ENCODE data around the gene LYG1.
"Not testable (repeated sequence)": the region's sequence is repeated elsewhere in the genome, so short reads cannot be mapped to it uniquely, and the experiment has no call there.

The LYG1 gene

DNA sequence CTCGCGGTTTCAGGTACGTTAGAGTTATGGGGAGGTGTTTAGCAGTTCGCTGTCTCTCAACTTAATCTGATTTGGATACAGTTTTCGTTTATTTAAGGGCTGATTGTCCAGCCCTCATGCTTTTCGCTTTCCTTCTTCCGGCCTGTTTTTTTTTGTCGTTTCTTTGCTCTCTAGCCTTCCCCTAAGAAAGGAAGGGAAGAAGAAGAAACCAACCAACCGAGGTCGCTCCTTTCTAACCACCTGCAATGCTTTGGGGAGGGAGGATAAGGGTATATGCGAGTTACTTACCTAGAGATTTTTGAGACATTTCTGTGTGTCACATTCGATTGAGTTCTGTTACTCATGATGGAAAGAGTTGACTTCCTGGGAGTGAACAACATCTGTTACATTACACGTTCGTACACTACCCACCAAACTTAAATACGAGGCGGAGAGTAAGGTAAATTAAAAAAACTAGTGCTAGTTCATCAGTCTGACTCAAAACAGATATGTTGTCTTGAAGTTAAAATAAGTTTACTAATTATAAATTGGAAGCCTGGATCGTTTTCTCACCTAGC lies 37.1 kb upstream of the LYG1 start:
- in situ Hi-C loops (cut with HindIII; ENCODE audit: low pct_ligation_motif_present, low sequenced_read_pairs) = no loop called here
- Histone ChIP-seq H3K36me3 (replicated peaks) (no peaks in the 10 kb centered on the region), H3K27me3 (replicated peaks) (no peaks in the 10 kb centered on the region), H3K27ac (peak overlapping the region; percentile 75), H3K4me3 (ENCODE audit: low read depth, low read length) (peak overlapping the region; percentile 89)
- TF ChIP-seq, protein P1, sequence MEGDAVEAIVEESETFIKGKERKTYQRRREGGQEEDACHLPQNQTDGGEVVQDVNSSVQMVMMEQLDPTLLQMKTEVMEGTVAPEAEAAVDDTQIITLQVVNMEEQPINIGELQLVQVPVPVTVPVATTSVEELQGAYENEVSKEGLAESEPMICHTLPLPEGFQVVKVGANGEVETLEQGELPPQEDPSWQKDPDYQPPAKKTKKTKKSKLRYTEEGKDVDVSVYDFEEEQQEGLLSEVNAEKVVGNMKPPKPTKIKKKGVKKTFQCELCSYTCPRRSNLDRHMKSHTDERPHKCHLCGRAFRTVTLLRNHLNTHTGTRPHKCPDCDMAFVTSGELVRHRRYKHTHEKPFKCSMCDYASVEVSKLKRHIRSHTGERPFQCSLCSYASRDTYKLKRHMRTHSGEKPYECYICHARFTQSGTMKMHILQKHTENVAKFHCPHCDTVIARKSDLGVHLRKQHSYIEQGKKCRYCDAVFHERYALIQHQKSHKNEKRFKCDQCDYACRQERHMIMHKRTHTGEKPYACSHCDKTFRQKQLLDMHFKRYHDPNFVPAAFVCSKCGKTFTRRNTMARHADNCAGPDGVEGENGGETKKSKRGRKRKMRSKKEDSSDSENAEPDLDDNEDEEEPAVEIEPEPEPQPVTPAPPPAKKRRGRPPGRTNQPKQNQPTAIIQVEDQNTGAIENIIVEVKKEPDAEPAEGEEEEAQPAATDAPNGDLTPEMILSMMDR (IDR thresholded peaks at IDR 0.05; ENCODE audit: low read depth, low read length, missing control alignments) = no peak
- no peak for DNase-seq

DNA sequence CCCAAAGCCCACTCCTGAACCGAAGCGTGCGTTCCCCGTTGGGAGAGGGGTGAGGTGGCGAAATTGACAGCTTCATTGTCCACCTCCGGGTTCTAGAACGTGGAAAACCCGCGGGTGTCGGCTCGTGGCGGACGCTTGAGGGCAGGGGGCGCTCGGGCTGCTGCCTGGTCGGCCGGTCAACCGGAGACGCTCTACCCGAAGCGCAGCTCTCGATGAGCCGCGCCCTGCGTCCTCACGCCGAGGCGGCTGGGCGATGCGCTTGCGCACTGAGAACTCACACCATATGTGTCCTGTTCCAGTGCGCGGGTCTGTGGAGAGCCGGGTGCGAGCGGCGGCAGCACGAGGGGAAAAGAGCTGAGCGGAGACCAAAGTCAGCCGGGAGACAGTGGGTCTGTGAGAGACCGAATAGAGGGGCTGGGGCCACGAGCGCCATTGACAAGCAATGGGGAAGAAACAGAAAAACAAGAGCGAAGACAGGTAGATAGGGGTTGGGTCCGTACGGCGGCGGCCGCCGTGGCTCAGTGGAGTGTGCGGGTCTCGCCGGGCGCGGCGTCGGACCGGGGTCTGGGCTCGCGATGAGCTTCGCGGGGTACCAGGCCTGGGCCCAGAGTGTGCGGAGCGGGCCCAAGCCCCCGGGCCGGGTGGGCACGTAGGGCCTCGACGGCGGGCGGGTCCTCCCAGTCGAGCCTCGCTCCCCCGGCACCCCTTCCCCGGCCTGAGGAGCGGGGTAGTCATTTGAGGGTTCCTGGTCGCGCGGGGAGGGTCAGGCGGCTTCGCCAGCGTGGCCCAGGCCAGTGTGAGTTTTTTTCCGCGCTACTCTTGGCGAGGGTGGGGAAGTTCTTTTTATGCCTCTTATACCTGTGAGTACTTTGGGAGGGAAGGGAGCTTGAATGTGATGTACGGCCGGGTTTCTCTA lies 36.4 kb upstream of the LYG1 start, which contains the start of gene EIF5B:
Gene EIF5B, plus strand, starts transcription at position 277 of the 916 bp plus-strand sequence. Its CDS starts 166 bp downstream, at position 443.
- TF ChIP-seq, protein P1 (IDR thresholded peaks at IDR 0.05; ENCODE audit: low read depth, low read length, missing control alignments) = peak; percentile 72
- in situ Hi-C loops (cut with HindIII; ENCODE audit: low pct_ligation_motif_present, low sequenced_read_pairs) = no loop called here
- peak; percentile 96 for DNase-seq
- H3K4me3 ChIP-seq (ENCODE audit: low read depth, low read length) = peak within 1 kb of the TSS; percentile 99
- peak within 1 kb of the TSS; percentile 85 for H3K27ac ChIP-seq
- H3K27me3 ChIP-seq (replicated peaks) = no peaks in the 10 kb centered on the region
- peaks cover 6% of the 10 kb centered on the region for H3K36me3 ChIP-seq (replicated peaks)

DNA sequence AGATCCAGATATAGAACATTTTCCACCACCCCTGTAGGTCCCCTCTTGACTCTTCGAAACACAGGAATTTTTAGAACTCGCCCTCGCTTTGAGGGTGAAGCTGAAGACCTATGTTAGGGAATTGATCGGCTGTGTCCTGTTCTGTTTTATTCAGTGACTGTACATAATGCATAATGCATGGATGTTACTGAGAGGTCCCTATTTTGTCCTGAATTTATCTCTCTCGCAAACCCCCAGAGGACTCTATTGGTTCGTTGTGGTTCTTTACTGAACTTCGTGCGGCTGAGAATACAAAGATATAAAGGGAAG lies 35.8 kb upstream of the LYG1 start:
- peaks cover 12% of the 10 kb centered on the region for H3K36me3 ChIP-seq (replicated peaks)
- in situ Hi-C loops (cut with HindIII; ENCODE audit: low pct_ligation_motif_present, low sequenced_read_pairs) = no loop called here

DNA sequence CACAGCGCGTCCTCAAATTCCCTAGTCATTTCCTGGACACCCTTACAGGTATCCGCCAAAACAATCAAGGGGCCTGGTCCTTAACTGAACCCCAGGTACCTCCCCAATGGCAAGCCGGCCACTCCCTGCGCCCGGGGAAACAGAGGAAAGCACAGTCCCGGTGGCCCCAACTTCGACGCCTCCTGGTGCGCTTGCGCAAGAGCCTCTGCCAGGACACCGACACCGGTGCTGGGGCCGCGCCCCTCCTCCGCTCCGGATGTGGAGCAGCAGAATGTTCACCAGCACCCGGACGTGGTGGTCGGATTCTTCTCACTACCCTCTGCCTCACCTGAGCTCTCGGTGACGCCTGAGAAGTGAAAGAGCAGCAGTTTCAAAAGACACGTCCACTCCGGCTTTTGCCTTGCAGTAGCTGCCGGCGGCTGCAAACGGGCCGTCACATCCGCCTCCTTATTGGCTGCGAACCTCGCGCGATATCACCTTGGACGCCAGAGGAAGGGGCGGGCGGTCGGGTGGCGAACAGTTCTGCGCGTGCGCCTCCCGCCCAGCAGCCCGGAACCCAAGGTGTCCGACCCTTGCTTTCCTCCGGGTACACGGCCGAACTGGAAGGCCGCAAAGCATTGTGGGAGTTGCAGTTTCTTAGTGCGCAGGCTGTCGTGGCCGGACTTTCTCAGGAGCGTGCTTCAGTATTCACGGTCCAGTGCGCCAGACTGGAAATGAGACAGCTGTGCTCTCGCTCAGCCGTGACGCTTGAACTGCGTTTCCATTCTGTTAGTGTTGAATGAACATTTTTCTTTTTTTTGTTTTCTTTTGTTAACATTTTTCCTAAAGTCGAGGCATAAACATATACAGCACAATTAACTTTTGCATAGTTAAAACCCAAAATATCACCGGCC lies 35.2 kb upstream of the LYG1 start, which contains the start of gene TXNDC9:
Gene TXNDC9, minus strand, starts transcription at position 423 of the 893 bp plus-strand sequence. CDS start 3,123 bp downstream, outside the sequence.
- peak; percentile 100 for DNase-seq
- Histone ChIP-seq H3K4me3 (ENCODE audit: low read depth, low read length) (peak within 1 kb of the TSS; percentile 99), H3K27ac (peak within 1 kb of the TSS; percentile 85), H3K27me3 (replicated peaks) (no peaks in the 10 kb centered on the region), H3K36me3 (replicated peaks) (peaks cover 15% of the 10 kb centered on the region)
- TF ChIP-seq, protein P1 (IDR thresholded peaks at IDR 0.05; ENCODE audit: low read depth, low read length, missing control alignments) = no peak
- in situ Hi-C loops (cut with HindIII; ENCODE audit: low pct_ligation_motif_present, low sequenced_read_pairs) = no loop called here

More for the DNA sequence above, 35.8 kb upstream of the LYG1 start:
- TF ChIP-seq, protein P1 (IDR thresholded peaks at IDR 0.05; ENCODE audit: low read depth, low read length, missing control alignments) = no peak
- no peak for DNase-seq
- Histone ChIP-seq H3K27ac (peak overlapping the region; percentile 75), H3K27me3 (replicated peaks) (no peaks in the 10 kb centered on the region), H3K4me3 (ENCODE audit: low read depth, low read length) (peak overlapping the region; percentile 89)

DNA sequence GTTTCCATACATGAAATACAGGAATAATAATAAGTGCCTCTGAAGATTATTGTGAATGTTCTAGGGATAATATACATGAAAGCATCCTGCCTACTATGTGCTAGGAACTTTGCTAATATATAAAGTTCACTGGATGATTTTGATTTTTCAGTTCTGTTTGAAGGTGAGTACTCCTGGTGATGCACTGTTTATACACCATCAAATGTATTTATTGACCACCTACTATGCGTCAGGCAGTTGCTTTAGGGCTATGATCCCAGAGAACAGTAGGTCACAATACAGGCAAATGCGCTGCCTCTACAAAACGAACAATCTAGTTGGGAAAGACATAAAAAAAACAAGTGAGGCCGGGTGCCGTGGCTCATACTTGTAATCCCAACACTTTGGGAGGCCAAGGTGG lies 24.4 kb upstream of the LYG1 start:
- TF ChIP-seq, protein P1 (IDR thresholded peaks at IDR 0.05; ENCODE audit: low read depth, low read length, missing control alignments) = no peak

DNA sequence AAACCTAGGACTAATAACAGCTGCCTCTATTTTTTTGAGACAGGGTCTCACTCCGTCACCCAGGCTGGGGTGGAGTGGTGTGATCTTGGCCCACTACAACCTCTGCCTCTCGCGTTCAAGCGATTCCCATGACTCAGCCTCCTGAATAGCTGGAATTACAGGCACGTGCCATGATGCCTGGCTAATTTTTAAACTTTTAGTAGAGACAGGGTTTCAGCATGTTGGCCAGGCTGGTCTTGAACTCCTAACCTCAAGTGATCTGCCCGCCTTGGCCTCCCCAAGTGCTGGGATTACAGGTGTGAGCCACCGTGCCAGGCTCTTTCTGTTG lies 16.8 kb upstream of the LYG1 start:
- DNase-seq; H3K27me3 ChIP-seq (replicated peaks); H3K27ac ChIP-seq; in situ Hi-C loops (cut with HindIII; ENCODE audit: low pct_ligation_motif_present, low sequenced_read_pairs); H3K4me3 ChIP-seq (ENCODE audit: low read depth, low read length): not testable (repeated sequence)
- peaks cover 44% of the 10 kb centered on the region for H3K36me3 ChIP-seq (replicated peaks)

More for the DNA sequence above, 24.4 kb upstream of the LYG1 start:
- in situ Hi-C loops (cut with HindIII; ENCODE audit: low pct_ligation_motif_present, low sequenced_read_pairs) = no loop called here
- Histone ChIP-seq H3K4me3 (ENCODE audit: low read depth, low read length) (no peak overlapping the region), H3K36me3 (replicated peaks) (peaks cover 72% of the 10 kb centered on the region), H3K27ac (no peak overlapping the region), H3K27me3 (replicated peaks) (no peaks in the 10 kb centered on the region)
- DNase-seq = no peak
